DMS 273 (cell line): ENCODE measurements around the gene ZNF556.
"Not testable (repeated sequence)": the region's sequence is repeated elsewhere in the genome, so short reads cannot be mapped to it uniquely, and the experiment has no call there.

ENCODE experiments used
- DNase-seq: peaks from one replicate; lab custom pipeline; 2025; ENCODE audit not compliant: unreplicated experiment; lab: John Stamatoyannopoulos, UW

Gene ZNF556

GRCh38 chr19:2853015-2853606 is 14.0 kb upstream of the ZNF556 start:
- no peak for DNase-seq

- no peak for DNase-seq
Measured at GRCh38 chr19:2854849-2855248, 12.3 kb upstream of the ZNF556 start.

DNA sequence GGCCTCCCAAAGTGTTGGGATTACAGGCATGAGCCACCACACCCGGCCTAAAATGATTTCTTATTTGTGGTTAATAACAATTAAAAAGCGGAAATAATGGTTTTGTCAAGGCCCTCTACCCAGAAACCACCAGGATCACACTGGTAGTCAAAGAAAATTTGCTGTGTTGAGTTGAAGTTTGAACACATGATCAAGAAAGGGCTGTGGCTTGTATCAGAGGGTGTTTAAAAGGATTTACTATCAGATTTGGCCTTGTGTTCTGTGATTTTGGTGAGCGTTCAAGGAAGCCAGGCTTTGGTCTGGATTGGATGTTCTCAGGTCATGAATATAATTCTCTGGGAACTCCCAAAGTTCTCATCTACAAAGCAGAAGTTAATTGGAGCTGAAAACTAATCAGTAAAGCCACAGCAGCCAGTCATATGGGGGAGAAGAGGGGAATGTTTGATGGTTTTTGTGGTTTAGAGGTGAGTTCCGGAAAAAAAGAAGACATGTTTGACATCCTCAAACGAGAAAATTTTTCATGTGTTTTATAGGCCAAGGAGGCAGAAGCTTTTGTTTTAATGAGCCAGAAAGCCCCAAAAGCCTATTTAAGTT is 10.6 kb upstream of the ZNF556 start:
- DNase-seq, result no peak

DNA sequence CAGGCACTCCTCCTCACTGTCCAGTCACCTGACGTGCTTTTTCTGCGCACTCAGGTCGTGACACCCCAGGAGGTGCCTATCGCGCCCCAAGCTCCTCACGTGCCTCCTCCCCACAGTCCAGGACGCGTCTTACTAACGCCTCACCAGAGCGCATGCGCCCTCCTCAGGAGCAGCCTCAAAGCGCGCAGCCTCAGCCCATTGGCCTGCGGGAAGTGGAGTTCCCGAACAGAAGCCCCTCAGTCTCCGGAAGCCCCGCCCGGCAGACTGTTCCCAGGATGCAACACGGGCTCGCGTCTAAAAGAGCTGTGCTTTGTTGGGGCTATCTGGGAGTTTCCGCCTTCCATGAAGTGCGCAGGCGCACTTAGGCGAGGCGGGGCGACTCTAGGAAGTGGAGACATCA is 8.3 kb upstream of the ZNF556 start:
- DNase-seq, result no peak

GRCh38 chr19:2863816-2864215 is 3.3 kb upstream of the ZNF556 start:
- DNase-seq, result no peak

- DNase-seq, result no peak
Measured at GRCh38 chr19:2865334-2866100, 1.6 kb upstream of the ZNF556 start.

- no peak for DNase-seq
Measured at GRCh38 chr19:2866495-2867024, 575 bp upstream of the ZNF556 start.

GRCh38 chr19:2869618-2870017 is 2.5 kb downstream of the ZNF556 start:
- no peak for DNase-seq

DNA sequence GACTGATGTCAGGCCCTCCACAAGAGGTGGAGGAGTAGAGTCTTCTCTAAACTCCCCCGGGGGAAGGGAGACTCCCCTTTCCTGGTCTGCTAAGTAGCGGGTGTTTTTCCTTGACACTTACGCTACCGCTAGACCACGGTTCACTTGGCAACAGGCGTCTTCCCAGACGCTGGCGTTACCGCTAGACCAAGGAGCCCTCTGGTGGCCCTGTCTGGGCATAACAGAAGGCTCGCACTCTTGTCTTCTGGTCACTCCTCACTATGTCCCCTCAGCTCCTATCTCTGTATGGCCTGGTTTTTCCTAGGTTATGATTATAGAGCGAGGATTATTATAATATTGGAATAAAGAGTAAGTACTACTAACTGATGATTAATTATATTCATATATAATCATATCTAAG is 5.0 kb downstream of the ZNF556 start:
- DNase-seq, result not testable (repeated sequence)

DNA sequence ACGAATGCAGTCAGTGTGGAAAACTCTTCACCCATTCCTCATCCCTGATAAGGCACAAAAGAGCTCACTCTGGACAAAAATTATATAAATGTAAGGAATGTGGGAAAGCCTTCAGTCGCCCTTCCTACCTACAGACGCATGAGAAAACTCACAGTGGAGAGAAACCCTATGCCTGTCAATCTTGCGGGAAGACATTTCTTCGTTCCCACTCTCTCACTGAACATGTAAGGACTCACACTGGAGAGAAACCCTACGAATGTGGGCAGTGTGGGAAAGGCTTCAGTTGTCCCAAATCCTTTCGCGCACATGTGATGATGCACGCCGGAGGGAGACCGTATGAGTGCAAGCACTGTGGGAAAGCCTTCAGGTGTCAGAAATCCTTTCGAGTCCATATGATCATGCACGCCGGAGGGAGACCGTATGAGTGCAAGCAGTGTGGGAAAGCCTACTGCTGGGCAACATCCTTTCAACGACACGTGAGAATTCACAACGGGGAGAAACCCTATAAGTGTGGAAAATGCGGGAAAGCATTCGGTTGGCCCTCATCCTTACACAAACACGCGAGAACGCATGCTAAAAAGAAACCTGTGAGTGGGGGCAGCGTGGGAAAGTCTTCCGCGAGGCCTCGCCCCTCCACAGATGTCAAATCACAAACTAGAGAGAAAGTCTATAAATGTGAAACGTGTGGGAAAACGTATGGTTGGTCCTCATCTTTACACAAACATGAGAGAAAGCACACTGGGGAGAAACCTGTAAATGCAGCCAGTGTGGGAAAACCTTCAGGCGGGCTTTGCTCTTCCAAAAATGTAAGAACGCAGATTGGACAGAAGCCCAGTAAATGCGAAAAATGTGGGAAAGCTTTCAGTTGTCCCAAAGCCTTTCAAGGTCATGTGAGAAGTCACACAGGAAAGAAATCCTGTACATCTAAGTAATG is 10.5 kb downstream of the ZNF556 start:
- DNase-seq, result no peak

GRCh38 chr19:2883686-2884439 is 16.7 kb downstream of the ZNF556 start:
- peak; percentile 48 for DNase-seq

- no peak for DNase-seq
Measured at GRCh38 chr19:2885736-2886135, 18.6 kb downstream of the ZNF556 start.

DNA sequence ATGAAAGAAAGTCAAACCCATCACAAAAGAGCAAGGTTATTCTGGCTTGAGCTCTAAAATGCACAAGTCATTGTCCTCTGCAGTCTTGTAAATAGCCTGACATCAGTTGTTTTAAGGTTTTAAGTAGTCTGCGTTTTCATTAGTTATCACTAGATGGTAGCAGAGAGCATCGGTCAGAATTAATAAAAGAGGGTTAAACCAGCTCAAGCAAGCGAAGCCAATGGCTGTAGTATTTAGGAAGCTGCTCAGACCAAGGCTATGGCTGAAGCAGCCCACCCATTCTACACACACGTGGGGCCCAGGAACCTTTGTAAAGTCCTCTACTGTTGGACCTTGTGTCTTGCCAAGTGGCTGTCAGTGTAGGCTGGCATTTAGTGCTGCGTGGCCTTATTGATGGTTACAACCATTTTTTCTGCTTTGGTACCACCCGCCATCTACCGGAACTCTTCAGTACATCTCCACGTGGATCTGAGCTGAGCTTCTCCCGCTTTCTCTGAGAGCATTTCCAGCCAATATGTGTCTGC is 20.3 kb downstream of the ZNF556 start:
- peak; percentile 80 for DNase-seq

DNA sequence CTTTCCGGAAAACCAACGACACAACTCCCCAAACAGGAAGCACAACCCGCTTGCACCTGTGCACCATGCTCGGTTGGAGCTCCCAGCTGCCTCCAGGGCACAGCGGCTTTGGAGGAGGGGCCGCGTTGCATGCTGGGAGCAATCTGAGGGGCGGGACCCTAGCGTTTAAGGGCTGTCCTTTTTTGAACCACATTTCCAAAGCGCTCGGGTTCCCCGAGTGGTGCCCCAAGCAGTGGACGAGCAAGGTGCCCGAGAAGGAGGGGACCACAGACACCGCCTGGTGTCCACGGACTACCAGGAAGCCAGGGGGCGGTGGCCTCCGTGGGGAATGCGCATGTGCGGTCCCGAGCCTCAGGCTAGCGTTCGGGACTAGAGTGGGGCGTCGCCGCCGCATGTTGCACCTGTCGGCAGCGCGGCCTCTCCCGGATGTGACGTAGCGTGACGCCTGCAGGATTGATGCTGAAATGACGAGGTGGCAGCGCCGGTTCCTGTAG is 21.6 kb downstream of the ZNF556 start:
- DNase-seq, result peak; percentile 88

- peak; percentile 70 for DNase-seq
Measured at GRCh38 chr19:2890531-2890930, 23.4 kb downstream of the ZNF556 start.

DNA sequence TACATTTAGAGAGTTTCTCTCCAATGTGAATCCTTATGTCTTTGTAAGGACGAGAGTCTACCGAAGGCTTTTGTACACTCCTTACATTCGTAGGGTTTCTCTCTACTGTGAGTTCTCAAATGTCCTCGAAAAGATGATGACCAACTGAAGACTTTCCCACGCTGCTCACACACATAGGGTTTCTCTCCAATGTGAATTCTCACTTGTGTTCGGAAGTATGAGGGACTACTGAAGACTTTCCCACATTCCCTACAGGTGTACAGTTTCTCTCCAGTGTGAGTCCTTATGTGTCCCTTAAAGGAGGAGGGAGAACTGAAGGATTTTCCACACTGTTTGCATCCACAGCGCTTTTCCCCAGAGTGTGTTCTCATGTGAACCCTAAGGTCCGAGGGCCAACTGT is 29.6 kb downstream of the ZNF556 start:
- DNase-seq, result no peak

GRCh38 chr19:2900296-2901252 is 33.4 kb downstream of the ZNF556 start, which contains the start of gene ZNF57:
TSS of gene ZNF57 (plus strand) at chr19:2900928. CDS start at chr19:2901046, 118 bp downstream.
- peak; percentile 100 for DNase-seq

DNA sequence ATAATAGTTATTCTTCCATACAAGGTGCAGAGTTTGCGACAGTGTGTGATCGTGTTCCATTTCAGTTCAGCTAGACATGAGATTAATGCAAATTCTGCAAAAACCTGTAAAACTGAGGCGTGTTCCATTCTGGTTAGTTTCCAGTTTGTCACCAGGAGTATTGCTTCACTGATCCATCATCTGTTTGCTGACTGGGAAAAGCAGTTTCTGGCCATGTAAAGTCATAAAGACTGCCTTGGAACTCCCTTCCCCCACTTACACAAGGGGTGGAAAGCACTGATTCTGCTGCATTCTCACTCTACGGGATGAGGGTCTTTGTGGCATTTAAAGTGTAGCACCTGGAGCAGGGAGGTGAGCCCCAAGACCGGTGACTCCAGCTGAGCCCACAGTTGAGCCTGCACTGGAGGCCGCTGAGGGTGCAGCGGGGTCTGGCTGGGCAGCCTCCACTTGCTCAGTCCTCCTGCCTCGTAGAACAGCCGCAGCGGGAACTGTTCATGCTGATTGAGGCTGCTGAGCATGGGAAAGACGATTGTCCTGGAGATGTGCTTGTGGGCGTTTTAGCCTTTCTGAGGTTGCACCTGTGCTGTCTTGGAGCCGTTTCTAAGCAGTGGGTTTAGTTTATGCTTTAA is 35.6 kb downstream of the ZNF556 start:
- DNase-seq, result no peak
